Uterus (tissue), 4 donors: Measurements from ENCODE around the gene TAF10. TPM values are rescaled to one million over a fixed set of nuclear protein-coding genes. Genes with fewer than 3 reads are reported as not detected.

Experiments
- DNase-seq, 2 donors: peaks; one replicate each; pipeline ENCODE4 v3.0.0-alpha.2; 2019 to 2020
- H3K27ac ChIP-seq, 2 donors: fragments of 200-600 bp; sonication (generic); 1 replicate in 1 of 2; 2 replicates in 1 of 2; pipeline ENCODE4 v1.5.1; 2016 to 2018
- H3K27me3 ChIP-seq, 2 donors: fragments of 200-600 bp; sonication (generic); one replicate each; pipeline ENCODE4 v1.5.1; 2018 to 2019; ENCODE audit warnings: control low read depth in 1 of 2
- H3K36me3 ChIP-seq, 2 donors: fragments of 200-600 bp; sonication (generic); one replicate each; pipeline ENCODE4 v1.5.1; 2019; ENCODE audit warnings: control low read depth in 1 of 2
- H3K4me1 ChIP-seq, 2 donors: fragments of 200-600 bp; sonication (generic); one replicate each; pipeline ENCODE4 v1.5.1; 2018 to 2019; ENCODE audit warnings: control low read depth in 1 of 2
- H3K4me3 ChIP-seq, 2 donors: fragments of 200-600 bp; sonication (generic); 1 replicate in 1 of 2; 2 replicates in 1 of 2; pipeline ENCODE4 v1.5.1; 2018 to 2019; ENCODE audit warnings: mild to moderate bottlenecking in 1 of 2
- H3K9me3 ChIP-seq, 2 donors: fragments of 200-600 bp; sonication (generic); one replicate each; pipeline ENCODE4 v1.5.1; 2019; ENCODE audit warnings: control low read depth in 1 of 2
- CTCF ChIP-seq, 4 experiments: fragments of 200-600 bp in 2 of 4; fragments of 450-650 bp in 2 of 4; sonication (generic) in 2 of 4; IDR thresholded peaks; one replicate each; pipeline ENCODE4 v1.5.1; 2016 to 2019; ENCODE audit warnings: antibody characterized with exemption in 4 of 4, mild to moderate bottlenecking in 2 of 4, moderate library complexity in 1 of 4
- POLR2A ChIP-seq, 2 donors: fragments of 450-650 bp; IDR thresholded peaks; one replicate each; pipeline ENCODE4 v1.6.1; 2016; ENCODE audit warnings: antibody characterized with exemption in 2 of 2, mild to moderate bottlenecking in 1 of 2, moderate library complexity in 1 of 2
- intact Hi-C: fragments of 100-400 bp; cut with DNase I; formaldehyde crosslinking; loops from one replicate; pipeline ENCODE4 v1.15.1; 2023; ENCODE audit warnings: low total_unique reads
- total RNA-seq, 4 donors: library from RNA; depleted of rRNA in 3 of 4; stranded (reverse); fragments of >200 nt in 3 of 4; gene quantifications; one replicate each; pipeline versions ENCODE4 v1.1.0 to v1.2.4, GENCODE V29; 2014 to 2023
- donor health status: DM: yes; HTN: yes; CAD: no.

The TAF10 gene
- total RNA-seq, 4 donors from 2014 or later = 11.5 to 137 (median 67.1) TPM

DNA sequence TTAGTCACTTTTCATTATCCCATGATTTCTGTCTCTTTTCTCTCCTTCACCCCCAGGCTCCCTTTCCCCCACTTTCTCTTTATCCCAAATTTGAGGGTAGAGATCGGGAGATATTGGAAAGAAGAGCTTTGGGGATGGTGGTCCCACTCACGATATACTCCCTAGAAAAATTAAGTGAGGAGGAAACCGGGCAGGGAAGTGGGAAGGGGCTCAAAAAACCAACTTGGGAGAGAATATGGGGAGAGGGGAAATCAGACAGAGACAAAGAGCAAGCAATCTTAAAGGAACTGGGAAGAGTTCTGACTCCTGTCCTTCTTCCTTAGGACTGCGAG, 44.5 kb upstream of the TAF10 start:
- Histone ChIP-seq H3K4me1 (no peaks in the 10 kb centered on the region), H3K9me3 (no peaks in the 10 kb centered on the region), H3K27me3 (no peaks in the 10 kb centered on the region), H3K4me3 (peak overlapping the region; percentile 56 to 66), H3K36me3 (no peaks in the 10 kb centered on the region), H3K27ac (peak overlapping the region; percentile 96)
- no peak for TF ChIP-seq POLR2A (IDR thresholded peaks at IDR 0.05)
- TF ChIP-seq CTCF (IDR thresholded peaks at IDR 0.05) = no peak
- intact Hi-C loops = no loop called here
- DNase-seq = no peak

GRCh38 chr11:6655790-6656583, 44.0 kb upstream of the TAF10 start, which contains the start of gene DCHS1:
Gene DCHS1 (minus strand): TSS chr11:6655809. CDS start chr11:6641613, 14,196 bp downstream.
- DNase-seq = peak; percentile 60 to 64
- no peak for TF ChIP-seq POLR2A (IDR thresholded peaks at IDR 0.05)
- TF ChIP-seq CTCF (IDR thresholded peaks at IDR 0.05) = no peak
- Histone ChIP-seq H3K4me3 (peak within 1 kb of the TSS; percentile 56 to 66), H3K36me3 (no peaks in the 10 kb centered on the region), H3K27me3 (no peaks in the 10 kb centered on the region), H3K27ac (peak within 1 kb of the TSS; percentile 96), H3K4me1 (no peaks in the 10 kb centered on the region), H3K9me3 (no peaks in the 10 kb centered on the region)
- intact Hi-C loops = no loop called here

- TF ChIP-seq POLR2A (IDR thresholded peaks at IDR 0.05) (peak in 1 of 2 donors; percentile 19), CTCF (IDR thresholded peaks at IDR 0.05) (no peak)
- Histone ChIP-seq H3K27ac (peak overlapping the region; percentile 96), H3K9me3 (no peaks in the 10 kb centered on the region), H3K36me3 (no peaks in the 10 kb centered on the region), H3K27me3 (no peaks in the 10 kb centered on the region), H3K4me1 (no peaks in the 10 kb centered on the region), H3K4me3 (peak overlapping the region; percentile 56 to 66)
- intact Hi-C loops = no loop called here
- DNase-seq = peak; percentile 51 to 54
Observed at GRCh38 chr11:6655020-6655789, 43.2 kb upstream of the TAF10 start.

- peak in 1 of 2 donors; percentile 42 for DNase-seq
- peak overlapping the region; percentile 96 for H3K27ac ChIP-seq
- intact Hi-C loops = no loop called here
Observed at GRCh38 chr11:6654281-6655019, 42.4 kb upstream of the TAF10 start.

More at GRCh38 chr11:6654281-6655019, 42.4 kb upstream of the TAF10 start:
- Histone ChIP-seq H3K4me1 (no peaks in the 10 kb centered on the region), H3K9me3 (no peaks in the 10 kb centered on the region), H3K4me3 (peak overlapping the region; percentile 56 to 66), H3K36me3 (no peaks in the 10 kb centered on the region), H3K27me3 (no peaks in the 10 kb centered on the region)
- no peak for TF ChIP-seq CTCF (IDR thresholded peaks at IDR 0.05)
